Measurements from ENCODE around the gene RHOA. TPM values are rescaled to one million over a fixed set of nuclear protein-coding genes. Genes with fewer than 3 reads are reported as not detected.

RHOA gene
- total and polyA plus RNA-seq, 2 of the 4 experiments (the other 2 are of a cell fraction) = 383 to 879 TPM

- Histone ChIP-seq H3K27ac (ENCODE audit: insufficient read depth, low read length) (no peak overlapping the region), H2BK20ac (ENCODE audit: low read depth, low read length) (no peak overlapping the region), H2BK120ac (ENCODE audit: low read depth, low read length) (no peak overlapping the region), H3K36me3 (ENCODE audit: control insufficient read depth, insufficient read depth, low read length) (no peaks in the 10 kb centered on the region), H3K9me1 (ENCODE audit: insufficient read depth, low read length) (peaks cover 5% of the 10 kb centered on the region), H2AFZ (replicated peaks; ENCODE audit: low read length, poor library complexity) (no peak overlapping the region), H3K23ac (ENCODE audit: low read depth, low read length) (no peak overlapping the region), H3K4ac (ENCODE audit: low read depth, low read length) (no peak overlapping the region), H3K9ac (ENCODE audit: low read depth, low read length) (no peak overlapping the region), H3K18ac (ENCODE audit: low read depth, low read length) (no peak overlapping the region), H3K56ac (ENCODE audit: extremely low read depth, insufficient read depth, low read length) (no peak overlapping the region), H3K4me2 (ENCODE audit: low read depth, low read length) (no peak overlapping the region), H4K5ac (ENCODE audit: low read depth, low read length) (no peak overlapping the region), H4K20me1 (ENCODE audit: insufficient read depth, low read length) (no peaks in the 10 kb centered on the region; the same call in 1 of the 2 replicates), H2AK5ac (ENCODE audit: low read depth, low read length) (no peak overlapping the region), H3K14ac (replicated peaks; ENCODE audit: low read depth, low read length) (no peak overlapping the region), H3K79me1 (ENCODE audit: low read depth in 1 of 2, low read length in 2 of 2) (peaks cover 0 to 31% of the 10 kb centered on the region in 2 experiments; a peak in 3 of 4 replicates), H4K8ac (ENCODE audit: low read depth in 2 of 2, low read length in 2 of 2) (no peak overlapping the region), H4K91ac (ENCODE audit: insufficient read depth, low read depth, low read length) (no peak overlapping the region), H3K9me3 (ENCODE audit: control insufficient read depth, insufficient read depth, low read length) (no peaks in the 10 kb centered on the region), H2AK9ac (replicated peaks; ENCODE audit: low read depth, low read length, poor library complexity) (no peak overlapping the region), H3K27me3 (ENCODE audit: control insufficient read depth, insufficient read depth, low read length) (no peaks in the 10 kb centered on the region), H2BK5ac (ENCODE audit: low read depth, low read length, poor library complexity, severe bottlenecking) (peak overlapping the region; percentile 24), H3K4me1 (ENCODE audit: control insufficient read depth, insufficient read depth, low read length) (peaks cover 14% of the 10 kb centered on the region), H2BK15ac (ENCODE audit: low read depth, low read length) (no peak overlapping the region), H3K4me3 (ENCODE audit: insufficient read depth, low read depth, low read length) (no peak overlapping the region)
- ChIA-PET POLR2A (ENCODE audit: unreplicated experiment) (no interaction called here), CTCF (interaction anchor here (0.7 to 0.8 kb wide), 2 partner anchors 9 to 160 kb away, joined by 3 to 6 read pairs; no protein-coding TSS in a partner anchor)
- no peak for ATAC-seq (ENCODE audit: low read depth)
- in situ Hi-C loops (cut with MboI; ENCODE audit: low sequenced_read_pairs) (loop anchor here (5.0 kb wide), 1 partner anchor 104 kb away; no protein-coding TSS in a partner anchor), dilution Hi-C loops (cut with HindIII; ENCODE audit: low sequenced_read_pairs, unreplicated experiment) (no loop called here), intact Hi-C loops (cut with micrococcal nuclease) (no loop called here)
- no peak for DNase-seq
- 100% methylated on average over 1 of the region's 3 CpGs; no CpG with 5 or more reads in 1 of the 2 experiments for WGBS, 2 experiments (ENCODE audit: extremely low coverage in 2 of 2, insufficient read length in 1 of 2)
- TF ChIP-seq BHLHE40 (IDR thresholded peaks at IDR 0.05; ENCODE audit: low read depth, low read length) (no peak), CTCF (conservative IDR thresholded peaks at IDR 0.05; ENCODE audit: low read depth, low read length) (no peak), SMC3 (IDR thresholded peaks at IDR 0.05; ENCODE audit: low read depth, low read length) (no peak), MAZ (IDR thresholded peaks at IDR 0.05; ENCODE audit: borderline replicate concordance, low read depth, low read length) (no peak), FOS (IDR thresholded peaks at IDR 0.05; ENCODE audit: low read depth, low read length) (no peak), NFE2L2 (IDR thresholded peaks at IDR 0.05; ENCODE audit: low read depth, low read length) (no peak), USF2 (IDR thresholded peaks at IDR 0.05; ENCODE audit: low read depth, low read length) (no peak), RAD21 (IDR thresholded peaks at IDR 0.05; ENCODE audit: low read length) (no peak), POLR2A (IDR thresholded peaks at IDR 0.05; ENCODE audit: low read depth, low read length) (no peak), MXI1 (IDR thresholded peaks at IDR 0.05; ENCODE audit: borderline replicate concordance, low read depth, low read length) (no peak), MAFK (IDR thresholded peaks at IDR 0.05; ENCODE audit: low read depth, low read length) (no peak), RFX5 (IDR thresholded peaks at IDR 0.05; ENCODE audit: low read depth, low read length) (no peak), CHD1 (IDR thresholded peaks at IDR 0.05; ENCODE audit: low read depth, low read length) (no peak), RCOR1 (IDR thresholded peaks at IDR 0.05; ENCODE audit: insufficient replicate concordance, low read length) (no peak), ELK1 (IDR thresholded peaks at IDR 0.05; ENCODE audit: borderline replicate concordance, low read depth, low read length) (no peak)
- BruUV-seq (replicated peaks) = no TSS peak
Measured at GRCh38 chr3:49343163-49343562, 68.6 kb downstream of the RHOA start.

Measured in IMR-90 (cell line).